SK-N-SH (cell line): ENCODE results near the gene PDXP. TPM values are rescaled to one million over a fixed set of nuclear protein-coding genes. Genes with fewer than 3 reads are reported as not detected.

ENCODE experiments used
- CTCF ChIA-PET: fragments of 300-600, 350-600 bp; formaldehyde crosslinking; extraction: SDS; loops from one replicate; lab custom pipeline; 2021; lab: Yijun Ruan, JAX
- POLR2A ChIA-PET: fragments of 350-600 bp; sonication (Branson Sonifier 250); formaldehyde crosslinking; extraction: SDS; loops from one replicate; lab custom pipeline; 2020; ENCODE audit warnings: antibody characterized with exemption, inconsistent platforms; lab: Yijun Ruan, JAX
- DNase-seq: peaks from one replicate; pipeline ENCODE4 v3.0.0; 2012
- H2AFZ ChIP-seq: fragments of 200-600 bp; sonication (generic); 2 replicates; pipeline ENCODE4 v1.8.1; 2016; ENCODE audit warnings: antibody characterized with exemption, mild to moderate bottlenecking, low read depth
- H3F3A ChIP-seq: fragments of 200-600 bp; sonication (generic); replicated peaks from 2 replicates; pipeline ENCODE3; 2016; ENCODE audit warnings: antibody characterized with exemption, mild to moderate bottlenecking; ENCODE audit not compliant: insufficient read depth
- H3K27ac ChIP-seq, 2 experiments: fragments of 200-500 bp in 1 of 2; fragments of 200-600 bp in 1 of 2; sonication (Bioruptor generic) in 1 of 2; sonication (generic), shearing (Covaris generic) in 1 of 2; 2 replicates each; pipeline versions ENCODE4 v1.5.1 to v1.6.1; 2014 to 2016; ENCODE audit warnings: low read depth in 2 of 2, inconsistent platforms in 1 of 2, low read length in 1 of 2, mild to moderate bottlenecking in 1 of 2, mixed read lengths in 1 of 2
- H3K27me3 ChIP-seq: fragments of 200-600 bp; sonication (generic), shearing (Covaris generic); 2 replicates; pipeline ENCODE4 v1.6.1; 2016; ENCODE audit warnings: mixed run types; ENCODE audit not compliant: insufficient read depth
- H3K36me3 ChIP-seq, 2 experiments: fragments of 200-500 bp in 1 of 2; fragments of 200-600 bp in 1 of 2; sonication (Bioruptor generic) in 1 of 2; sonication (generic) in 1 of 2; replicated peaks in 1 of 2; 2 replicates each; pipeline versions ENCODE3 to v1.5.1; 2014 to 2016; ENCODE audit warnings: low read length in 1 of 2, mild to moderate bottlenecking in 1 of 2; ENCODE audit not compliant: insufficient read depth in 2 of 2, control insufficient read depth in 1 of 2
- H3K4me1 ChIP-seq, 2 experiments: fragments of 200-500 bp in 1 of 2; fragments of 200-600 bp in 1 of 2; sonication (Bioruptor generic) in 1 of 2; sonication (generic), shearing (Covaris generic) in 1 of 2; 2 replicates each; pipeline versions ENCODE4 v1.5.1 to v1.6.1; 2014 to 2016; ENCODE audit warnings: low read depth in 1 of 2, low read length in 1 of 2, mixed run types in 1 of 2; ENCODE audit not compliant: insufficient read depth in 2 of 2, control insufficient read depth in 1 of 2
- H3K4me2 ChIP-seq: fragments of 200-600 bp; sonication (generic), shearing (Covaris generic); 2 replicates; pipeline ENCODE4 v1.6.1; 2017; ENCODE audit warnings: mixed run types
- H3K4me3 ChIP-seq, 2 experiments: fragments of 200-500 bp in 1 of 2; fragments of 200-600 bp in 1 of 2; sonication (Bioruptor generic) in 1 of 2; sonication (generic), shearing (Covaris generic) in 1 of 2; 2 replicates each; pipeline versions ENCODE4 v1.5.1 to v1.8.1; 2014 to 2016; ENCODE audit warnings: low read depth in 2 of 2, inconsistent platforms in 1 of 2, low read length in 1 of 2, mild to moderate bottlenecking in 1 of 2, mixed read lengths in 1 of 2, moderate library complexity in 1 of 2
- H3K79me2 ChIP-seq: fragments of 200-600 bp; sonication (generic); 2 replicates; pipeline ENCODE4 v1.8.1; 2017; ENCODE audit warnings: mild to moderate bottlenecking; ENCODE audit not compliant: insufficient read depth
- H3K9ac ChIP-seq: fragments of 200-600 bp; sonication (generic); 2 replicates; pipeline ENCODE4 v1.6.1; 2017; ENCODE audit warnings: mixed run types
- H3K9me2 ChIP-seq: fragments of 200-600 bp; sonication (generic); 2 replicates; pipeline ENCODE4 v1.6.1; 2017; ENCODE audit warnings: mixed run types
- H3K9me3 ChIP-seq: fragments of 200-600 bp; sonication (generic); 2 replicates; pipeline ENCODE4 v1.6.1; 2017; ENCODE audit warnings: mixed run types, mild to moderate bottlenecking, moderate library complexity
- H4K20me1 ChIP-seq: fragments of 200-600 bp; sonication (generic); 2 replicates; pipeline ENCODE4 v1.6.1; 2017; ENCODE audit warnings: mild to moderate bottlenecking, mixed run types; ENCODE audit not compliant: insufficient read depth
- ELF1 ChIP-seq: IDR thresholded peaks from 2 replicates; pipeline ENCODE4 v1.4.0; 2012
- EP300 ChIP-seq, 2 experiments: IDR thresholded peaks; 2 replicates each; pipeline versions ENCODE4 v1.4.0 to v1.6.1; 2012; ENCODE audit warnings: borderline replicate concordance in 1 of 2, low read depth in 1 of 2, low read length in 1 of 2
- FOSL2 ChIP-seq: IDR thresholded peaks from 2 replicates; pipeline ENCODE4 v1.4.0; 2012; ENCODE audit warnings: low read depth, mild to moderate bottlenecking, moderate library complexity, borderline replicate concordance
- FOXJ3 ChIP-seq: sonication (generic); formaldehyde crosslinking; IDR thresholded peaks from 2 replicates; pipeline ENCODE4 v1.5.1; 2020; ENCODE audit warnings: mild to moderate bottlenecking, missing genetic modification reagents
- FOXM1 ChIP-seq: IDR thresholded peaks from 2 replicates; pipeline ENCODE4 v1.4.0; 2012; ENCODE audit warnings: low read depth, mild to moderate bottlenecking
- JUND ChIP-seq: IDR thresholded peaks from 2 replicates; pipeline ENCODE4 v1.4.0; 2012
- NFIC ChIP-seq: IDR thresholded peaks from 2 replicates; pipeline ENCODE4 v1.4.0; 2012; ENCODE audit warnings: borderline replicate concordance
- POLR2AphosphoS5 ChIP-seq: IDR thresholded peaks from 2 replicates; pipeline ENCODE4 v1.6.1; 2012; ENCODE audit warnings: low read depth, low read length
- RAD21 ChIP-seq: IDR thresholded peaks from 2 replicates; pipeline ENCODE4 v1.6.1; 2012; ENCODE audit warnings: mild to moderate bottlenecking, low read length
- SIN3A ChIP-seq: IDR thresholded peaks from 2 replicates; pipeline ENCODE4 v1.6.1; 2012; ENCODE audit warnings: low read depth, mild to moderate bottlenecking, low read length, moderate library complexity, borderline replicate concordance
- SMC3 ChIP-seq: IDR thresholded peaks from 2 replicates; pipeline ENCODE4 v1.6.1; 2012; ENCODE audit warnings: low read depth, low read length, improper control_type of control experiment
- TAF1 ChIP-seq: IDR thresholded peaks from 2 replicates; pipeline ENCODE4 v1.6.1; 2012; ENCODE audit warnings: low read depth, mild to moderate bottlenecking, low read length, moderate library complexity, borderline replicate concordance
- YY1 ChIP-seq: IDR thresholded peaks from 2 replicates; pipeline ENCODE4 v1.4.0; 2012; ENCODE audit warnings: low read depth, mild to moderate bottlenecking
- WGBS: methylation state at CpG from one replicate; pipeline ENCODE4 v1.1.6; 2017; ENCODE audit warnings: low lambda C conversion rate; 5-methylcytosine and 5-hydroxymethylcytosine counted together
- polyA plus RNA-seq, 3 experiments: library from polyadenylated mRNA; depleted of rRNA; stranded (reverse); fragments of >200 nt; gene quantifications; 2 replicates each; pipeline ENCODE4 v1.2.3, GENCODE V29; 2012
- TF ChIP-seq, protein P1 (sequence below): fragments of 150-350 bp; IDR thresholded peaks from 2 replicates; pipeline ENCODE4 v1.6.1; 2016; ENCODE audit warnings: mild to moderate bottlenecking, low read depth, low read length
- TF ChIP-seq, protein P2 (sequence below): IDR thresholded peaks from 2 replicates; pipeline ENCODE4 v1.6.1; 2012; ENCODE audit warnings: mild to moderate bottlenecking, low read depth, low read length, moderate library complexity
- TF ChIP-seq, protein P3 (sequence below): IDR thresholded peaks from 2 replicates; pipeline ENCODE4; 2012
- TF ChIP-seq, protein P4 (sequence below): IDR thresholded peaks from 2 replicates; pipeline ENCODE4 v1.4.0; 2012; ENCODE audit warnings: low read depth

PDXP gene
- polyA plus RNA-seq, 1 of the 3 experiments (the other 2 are of a cell fraction), result 22.5 TPM

DNA sequence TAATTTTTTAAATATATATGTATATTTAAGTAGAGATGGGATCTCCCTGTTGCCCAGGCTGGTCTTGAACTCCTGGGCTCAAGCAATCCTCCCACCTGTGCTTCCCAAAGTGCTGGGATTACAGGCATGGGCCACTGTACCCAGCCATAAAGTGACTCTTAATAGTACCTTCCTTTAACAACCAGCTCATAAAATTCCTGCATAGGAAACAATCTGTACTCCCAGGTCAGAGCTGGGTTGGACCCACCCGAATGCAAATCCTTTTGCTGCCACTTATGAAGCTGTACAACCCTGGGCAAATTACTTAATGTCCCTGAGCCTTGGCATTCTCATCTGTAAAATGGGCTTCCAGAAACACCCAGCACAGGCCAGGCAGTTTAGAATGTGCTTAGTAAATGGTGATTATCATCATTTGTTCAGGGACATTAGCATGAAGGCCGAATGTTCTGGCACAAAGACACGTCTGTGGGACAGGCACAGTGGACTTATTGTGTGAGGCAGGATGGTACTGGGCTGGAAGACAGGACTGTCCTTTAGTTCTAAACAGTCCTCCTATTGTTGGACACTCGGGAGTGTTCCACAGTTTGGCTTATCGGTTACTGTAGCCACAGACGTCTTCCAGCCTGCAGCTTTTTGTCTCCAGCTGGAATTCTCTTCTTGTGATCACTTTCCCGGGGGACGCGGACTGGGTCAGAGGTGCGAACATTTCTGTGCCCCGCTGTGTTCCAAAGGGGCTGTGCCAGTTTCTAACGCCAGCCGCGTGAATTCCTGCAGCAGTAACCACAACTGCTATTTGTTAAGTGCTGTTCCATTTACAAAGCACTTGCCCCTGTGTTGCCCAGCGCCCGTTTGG lies 6.0 kb downstream of the PDXP start:
- H3K4me1 ChIP-seq, result peaks cover 15 to 26% of the 10 kb centered on the region in 2 experiments; a peak in 3 of 4 replicates
- H3K36me3 ChIP-seq, result peaks cover 0 to 2% of the 10 kb centered on the region in 2 experiments
- H3K9me2 ChIP-seq, result no peaks in the 10 kb centered on the region
- TF ChIP-seq, protein P1, sequence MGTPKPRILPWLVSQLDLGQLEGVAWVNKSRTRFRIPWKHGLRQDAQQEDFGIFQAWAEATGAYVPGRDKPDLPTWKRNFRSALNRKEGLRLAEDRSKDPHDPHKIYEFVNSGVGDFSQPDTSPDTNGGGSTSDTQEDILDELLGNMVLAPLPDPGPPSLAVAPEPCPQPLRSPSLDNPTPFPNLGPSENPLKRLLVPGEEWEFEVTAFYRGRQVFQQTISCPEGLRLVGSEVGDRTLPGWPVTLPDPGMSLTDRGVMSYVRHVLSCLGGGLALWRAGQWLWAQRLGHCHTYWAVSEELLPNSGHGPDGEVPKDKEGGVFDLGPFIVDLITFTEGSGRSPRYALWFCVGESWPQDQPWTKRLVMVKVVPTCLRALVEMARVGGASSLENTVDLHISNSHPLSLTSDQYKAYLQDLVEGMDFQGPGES, result no peak
- TF ChIP-seq, protein P2, sequence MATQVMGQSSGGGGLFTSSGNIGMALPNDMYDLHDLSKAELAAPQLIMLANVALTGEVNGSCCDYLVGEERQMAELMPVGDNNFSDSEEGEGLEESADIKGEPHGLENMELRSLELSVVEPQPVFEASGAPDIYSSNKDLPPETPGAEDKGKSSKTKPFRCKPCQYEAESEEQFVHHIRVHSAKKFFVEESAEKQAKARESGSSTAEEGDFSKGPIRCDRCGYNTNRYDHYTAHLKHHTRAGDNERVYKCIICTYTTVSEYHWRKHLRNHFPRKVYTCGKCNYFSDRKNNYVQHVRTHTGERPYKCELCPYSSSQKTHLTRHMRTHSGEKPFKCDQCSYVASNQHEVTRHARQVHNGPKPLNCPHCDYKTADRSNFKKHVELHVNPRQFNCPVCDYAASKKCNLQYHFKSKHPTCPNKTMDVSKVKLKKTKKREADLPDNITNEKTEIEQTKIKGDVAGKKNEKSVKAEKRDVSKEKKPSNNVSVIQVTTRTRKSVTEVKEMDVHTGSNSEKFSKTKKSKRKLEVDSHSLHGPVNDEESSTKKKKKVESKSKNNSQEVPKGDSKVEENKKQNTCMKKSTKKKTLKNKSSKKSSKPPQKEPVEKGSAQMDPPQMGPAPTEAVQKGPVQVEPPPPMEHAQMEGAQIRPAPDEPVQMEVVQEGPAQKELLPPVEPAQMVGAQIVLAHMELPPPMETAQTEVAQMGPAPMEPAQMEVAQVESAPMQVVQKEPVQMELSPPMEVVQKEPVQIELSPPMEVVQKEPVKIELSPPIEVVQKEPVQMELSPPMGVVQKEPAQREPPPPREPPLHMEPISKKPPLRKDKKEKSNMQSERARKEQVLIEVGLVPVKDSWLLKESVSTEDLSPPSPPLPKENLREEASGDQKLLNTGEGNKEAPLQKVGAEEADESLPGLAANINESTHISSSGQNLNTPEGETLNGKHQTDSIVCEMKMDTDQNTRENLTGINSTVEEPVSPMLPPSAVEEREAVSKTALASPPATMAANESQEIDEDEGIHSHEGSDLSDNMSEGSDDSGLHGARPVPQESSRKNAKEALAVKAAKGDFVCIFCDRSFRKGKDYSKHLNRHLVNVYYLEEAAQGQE, result no peak
- TF ChIP-seq ELF1 (no peak), FOSL2 (no peak), FOXM1 (no peak), NFIC (no peak), POLR2AphosphoS5 (no peak), FOXJ3 (CRISPR knock-in tag) (no peak), SMC3 (no peak), TAF1 (no peak), YY1 (no peak), RAD21 (no peak), JUND (no peak), SIN3A (no peak), EP300 (IDR thresholded peaks at IDR 0.05; ENCODE audit: borderline replicate concordance in 1 of 2, low read depth in 1 of 2, low read length in 1 of 2) (no peak)
- TF ChIP-seq, protein P3, sequence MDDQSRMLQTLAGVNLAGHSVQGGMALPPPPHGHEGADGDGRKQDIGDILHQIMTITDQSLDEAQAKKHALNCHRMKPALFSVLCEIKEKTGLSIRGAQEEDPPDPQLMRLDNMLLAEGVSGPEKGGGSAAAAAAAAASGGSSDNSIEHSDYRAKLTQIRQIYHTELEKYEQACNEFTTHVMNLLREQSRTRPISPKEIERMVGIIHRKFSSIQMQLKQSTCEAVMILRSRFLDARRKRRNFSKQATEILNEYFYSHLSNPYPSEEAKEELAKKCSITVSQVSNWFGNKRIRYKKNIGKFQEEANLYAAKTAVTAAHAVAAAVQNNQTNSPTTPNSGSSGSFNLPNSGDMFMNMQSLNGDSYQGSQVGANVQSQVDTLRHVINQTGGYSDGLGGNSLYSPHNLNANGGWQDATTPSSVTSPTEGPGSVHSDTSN, result no peak
- TF ChIP-seq, protein P4, sequence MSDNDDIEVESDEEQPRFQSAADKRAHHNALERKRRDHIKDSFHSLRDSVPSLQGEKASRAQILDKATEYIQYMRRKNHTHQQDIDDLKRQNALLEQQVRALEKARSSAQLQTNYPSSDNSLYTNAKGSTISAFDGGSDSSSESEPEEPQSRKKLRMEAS, result no peak
- peaks cover 20% of the 10 kb centered on the region; the same call in 1 of the 2 replicates for H4K20me1 ChIP-seq
- CTCF ChIA-PET, result interaction anchor here (8.7 to 44.3 kb wide), 2 partner anchors 18 to 31 kb away, joined by 123 to 898 read pairs; partner anchors contain the start of genes NOL12 and SH3BP1
- H3K27me3 ChIP-seq, result no peaks in the 10 kb centered on the region
- WGBS, result 87% methylated on average over 16 of the region's 16 CpGs
- no peak overlapping the region for H3K27ac ChIP-seq
- DNase-seq, result no peak
- H3F3A ChIP-seq, result peaks cover 10% of the 10 kb centered on the region
- H3K9me3 ChIP-seq, result no peaks in the 10 kb centered on the region
- H3K4me3 ChIP-seq, result no peak overlapping the region
- H3K9ac ChIP-seq, result no peak overlapping the region
- POLR2A ChIA-PET, result interaction anchor here (0.6 to 1.1 kb wide), 2 partner anchors 10 to 54 kb away, joined by 3 read pairs; no protein-coding TSS in a partner anchor
- H3K4me2 ChIP-seq, result no peak overlapping the region
- H2AFZ ChIP-seq, result no peak overlapping the region
- H3K79me2 ChIP-seq, result peaks cover 81% of the 10 kb centered on the region
